ENCODE measurements around the gene AGAP1.

AGAP1 gene

DNA sequence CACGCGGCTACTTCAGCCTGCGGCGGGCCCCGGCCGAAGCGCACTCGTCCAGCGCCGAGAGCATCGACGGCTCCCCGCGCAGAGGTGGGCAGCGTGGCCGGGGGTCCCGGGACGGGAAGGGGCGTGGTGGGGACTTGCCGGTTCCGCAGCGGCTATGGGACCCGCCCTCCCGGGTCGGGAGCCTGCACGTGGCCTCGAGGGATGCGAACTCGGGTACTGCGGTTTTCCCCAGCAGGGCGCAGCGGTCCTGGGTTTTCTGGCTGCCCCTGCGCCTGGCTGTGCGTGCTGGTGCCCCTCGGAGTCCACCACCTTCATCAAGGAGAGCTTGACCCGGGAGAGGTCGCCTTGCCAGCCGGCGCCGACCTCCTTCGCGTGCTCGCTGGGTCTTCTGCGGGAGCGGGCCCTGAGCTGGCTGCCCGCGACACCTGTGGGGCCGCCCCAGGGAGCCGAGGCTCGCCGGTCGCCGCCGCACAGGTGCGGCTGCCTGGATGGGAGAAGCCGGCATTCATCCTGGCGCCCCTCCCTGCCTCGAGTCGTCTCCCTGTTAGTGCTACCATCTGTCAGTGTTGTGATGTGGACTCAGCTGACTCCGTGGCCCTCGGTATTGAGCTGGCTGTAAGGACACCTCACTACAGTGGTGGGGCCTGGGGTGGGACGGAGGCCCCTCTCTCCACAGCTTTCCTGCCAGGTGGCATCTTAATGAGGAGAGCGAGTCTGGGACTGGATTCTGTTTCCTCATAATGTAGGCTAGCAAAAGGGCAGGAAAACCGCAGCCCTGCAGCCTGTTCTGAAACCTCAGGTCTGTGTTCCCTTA, 177.3 kb downstream of the AGAP1 start:
- no peak for DNase-seq

DNA sequence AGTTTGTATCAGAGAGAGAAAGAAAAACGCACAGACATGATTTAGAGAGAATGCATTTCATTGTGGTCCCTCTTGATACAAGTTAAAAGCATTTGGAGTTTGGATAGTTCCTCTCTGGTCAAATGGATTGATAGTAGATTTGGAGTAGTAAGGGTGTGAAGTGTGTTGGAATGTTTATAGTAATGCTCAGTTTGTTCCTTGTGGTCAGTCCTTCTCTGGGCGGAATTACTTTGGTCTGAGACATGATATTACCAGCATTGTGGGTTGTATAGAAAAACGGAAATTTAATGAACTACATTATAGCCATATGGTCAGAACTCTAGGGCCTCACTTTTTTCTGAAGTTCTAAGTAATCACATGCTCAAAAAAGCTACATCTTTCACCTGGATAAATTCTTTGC, 178.9 kb downstream of the AGAP1 start:
- no peak for DNase-seq

DNA sequence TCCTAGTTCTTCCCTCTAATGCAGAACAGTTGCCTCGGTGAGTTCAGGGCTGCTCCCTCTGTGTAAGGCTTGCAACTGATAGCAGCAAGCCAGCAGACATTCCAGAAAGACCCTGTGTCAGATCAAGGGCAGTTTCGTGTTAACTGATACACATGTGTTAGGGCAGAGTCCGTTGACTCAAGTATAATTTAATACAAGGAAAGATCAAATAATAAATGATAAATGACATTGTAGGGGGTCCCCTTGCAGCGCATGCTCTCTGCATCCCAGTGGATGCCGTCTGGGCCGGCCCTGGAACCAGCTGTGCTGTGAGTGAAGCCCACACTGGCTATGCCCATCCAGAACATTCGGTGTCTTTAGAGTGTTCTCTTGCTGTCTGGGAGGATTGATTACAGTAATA, 180.3 kb downstream of the AGAP1 start:
- no peak for DNase-seq

DNA sequence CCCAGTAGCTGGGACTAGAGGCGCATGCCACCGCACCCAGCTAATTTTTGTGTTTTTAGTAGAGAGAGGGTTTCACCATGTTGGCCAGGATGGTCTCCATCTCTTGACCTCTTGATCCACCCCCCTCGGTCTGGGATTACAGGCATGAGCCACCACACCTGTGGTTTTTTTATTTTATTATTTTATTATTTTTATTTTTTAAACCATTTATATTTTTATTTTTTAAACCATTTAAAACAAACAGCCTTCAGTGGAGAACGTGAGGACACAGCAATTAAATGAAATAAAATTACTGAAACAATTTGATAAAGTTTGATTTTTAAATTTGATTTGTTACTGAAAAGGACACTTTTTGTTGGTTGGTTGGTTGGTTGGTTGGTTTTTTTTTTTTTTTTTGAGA, 181.0 kb downstream of the AGAP1 start:
- no peak for DNase-seq

DNA sequence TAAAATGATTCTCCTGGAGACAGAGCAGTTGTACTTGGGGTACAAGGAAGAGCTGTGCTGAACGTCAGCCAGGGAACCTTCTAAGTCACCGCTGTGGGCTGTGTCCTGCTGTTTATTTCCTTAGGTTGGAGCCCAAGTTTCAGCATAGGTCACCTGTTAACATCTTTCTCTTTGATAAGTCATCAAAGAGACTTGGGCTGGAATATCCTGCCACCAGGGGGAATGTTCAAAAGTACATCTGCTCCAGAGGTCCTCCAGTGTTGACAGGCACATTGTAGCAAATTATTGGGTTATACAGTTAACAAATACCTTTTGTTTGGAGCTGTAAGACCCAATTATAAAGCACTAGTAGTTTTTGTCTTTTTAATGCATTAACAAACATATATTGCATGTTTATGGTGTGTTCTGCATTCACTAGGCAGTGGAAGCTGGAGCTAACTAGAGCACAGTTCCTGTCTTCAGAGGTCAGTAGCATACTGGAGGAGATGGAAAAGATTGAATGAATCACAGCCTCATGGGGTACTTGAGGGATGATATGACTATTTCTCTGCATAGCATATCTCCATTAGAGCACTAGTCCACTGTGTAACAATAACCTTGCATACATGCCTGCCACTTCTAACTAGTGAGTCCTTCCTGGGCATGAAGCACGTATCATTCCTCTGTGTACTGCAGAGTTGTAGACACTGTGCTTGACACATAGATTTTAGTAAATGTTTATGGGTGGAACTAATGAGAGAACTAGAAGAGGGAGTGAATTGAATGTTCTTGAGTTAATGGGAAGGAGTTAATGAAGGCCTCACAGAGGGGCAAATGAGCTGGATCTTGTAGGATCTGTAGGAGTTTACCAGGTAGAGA, 182.1 kb downstream of the AGAP1 start:
- no peak for DNase-seq

DNA sequence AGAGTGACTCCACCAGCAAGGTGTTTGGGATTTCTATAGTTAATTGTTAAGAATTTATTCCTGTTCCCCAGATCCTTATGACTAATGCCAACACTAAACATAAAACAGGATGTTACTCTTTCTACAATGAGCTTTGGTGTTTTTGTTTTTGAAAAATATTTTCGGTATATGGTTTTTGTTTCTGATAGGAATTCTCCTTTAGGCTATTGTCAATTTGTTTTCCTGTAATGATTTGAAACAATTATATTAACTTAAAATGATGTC, 182.6 kb downstream of the AGAP1 start:
- no peak for DNase-seq

DNA sequence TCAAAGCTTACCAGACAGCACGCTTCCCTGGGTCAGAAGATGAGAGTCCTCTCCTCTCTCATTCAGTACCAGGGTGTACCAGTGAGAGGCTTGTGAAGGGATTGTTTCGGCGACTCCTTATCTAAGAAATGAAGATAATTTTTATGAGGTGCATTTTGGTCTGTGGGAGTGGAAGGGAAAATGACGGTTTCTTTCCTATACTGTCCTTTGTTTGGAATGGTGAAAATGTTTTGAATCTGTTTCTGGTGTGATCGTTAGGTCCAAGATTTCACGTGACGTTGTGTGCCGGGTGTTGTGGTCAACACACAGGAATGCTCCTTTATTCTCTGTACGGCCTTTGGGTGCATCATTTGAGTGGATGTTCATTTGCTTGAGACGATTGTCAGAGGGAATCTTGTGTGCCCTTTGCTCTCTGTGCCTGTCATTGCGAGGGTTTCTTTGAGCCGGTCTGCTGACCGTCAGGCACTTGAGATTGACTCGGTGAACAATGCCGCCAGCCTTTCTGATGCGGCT, 183.5 kb downstream of the AGAP1 start:
- DNase-seq, result no peak

DNA sequence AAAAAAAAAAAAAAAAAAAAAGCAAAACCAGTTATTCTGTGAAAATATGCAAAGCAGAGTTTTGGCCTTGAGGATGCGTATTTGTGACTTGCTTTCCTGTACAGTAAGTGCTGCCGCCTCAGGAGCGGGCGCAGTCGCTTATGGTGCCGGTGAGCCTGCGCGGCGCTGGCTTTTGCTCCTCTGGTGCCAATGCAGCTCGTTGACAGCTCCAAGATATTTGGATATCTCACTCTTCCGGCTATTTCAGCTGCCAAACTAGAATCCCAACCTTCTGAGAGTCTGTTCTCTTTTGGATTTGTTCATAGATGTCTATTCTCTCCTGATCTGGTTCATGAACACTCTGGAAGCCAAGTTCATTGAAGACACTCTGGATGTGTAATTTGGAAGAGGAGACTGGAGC, 184.1 kb downstream of the AGAP1 start:
- DNase-seq, result no peak

DNA sequence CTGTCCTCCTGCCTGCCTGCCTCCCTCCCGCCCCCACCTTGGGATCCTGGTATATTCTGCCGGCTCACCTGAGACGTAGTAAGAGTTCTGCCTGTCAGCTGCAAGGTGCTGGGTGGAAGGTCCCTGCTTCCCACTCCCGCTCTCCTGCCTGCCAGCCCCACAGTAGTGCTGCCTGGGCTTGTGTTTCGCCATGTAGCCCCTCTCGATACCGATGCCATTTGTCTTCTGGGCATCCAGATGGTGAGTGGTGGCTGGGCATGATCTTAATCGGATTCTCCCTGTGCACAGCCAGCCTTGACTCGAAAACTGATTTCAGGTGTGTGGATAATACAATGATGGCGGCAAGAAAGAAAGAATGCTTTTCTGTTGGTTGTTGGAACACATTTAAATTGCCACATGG, 184.9 kb downstream of the AGAP1 start:
- DNase-seq, result no peak

DNA sequence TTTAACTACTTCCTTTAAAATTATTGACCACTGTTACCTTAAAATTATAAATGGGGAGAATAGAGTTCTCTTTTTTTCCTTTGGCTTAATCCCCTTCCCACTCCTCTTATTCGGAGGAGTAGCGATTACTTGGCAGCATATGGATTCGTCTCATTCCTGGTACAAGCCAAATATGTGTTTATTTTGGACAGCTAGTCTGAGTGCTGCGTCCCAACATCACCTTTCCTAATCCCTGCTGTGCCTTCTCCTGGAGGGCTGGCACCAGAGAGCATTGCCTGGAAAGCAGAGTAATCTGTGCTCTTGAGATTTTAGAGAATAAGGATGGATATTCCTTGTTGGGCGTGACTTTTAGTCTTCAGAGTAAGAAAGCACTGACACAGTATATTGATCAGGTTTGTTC, 185.6 kb downstream of the AGAP1 start:
- no peak for DNase-seq

DNA sequence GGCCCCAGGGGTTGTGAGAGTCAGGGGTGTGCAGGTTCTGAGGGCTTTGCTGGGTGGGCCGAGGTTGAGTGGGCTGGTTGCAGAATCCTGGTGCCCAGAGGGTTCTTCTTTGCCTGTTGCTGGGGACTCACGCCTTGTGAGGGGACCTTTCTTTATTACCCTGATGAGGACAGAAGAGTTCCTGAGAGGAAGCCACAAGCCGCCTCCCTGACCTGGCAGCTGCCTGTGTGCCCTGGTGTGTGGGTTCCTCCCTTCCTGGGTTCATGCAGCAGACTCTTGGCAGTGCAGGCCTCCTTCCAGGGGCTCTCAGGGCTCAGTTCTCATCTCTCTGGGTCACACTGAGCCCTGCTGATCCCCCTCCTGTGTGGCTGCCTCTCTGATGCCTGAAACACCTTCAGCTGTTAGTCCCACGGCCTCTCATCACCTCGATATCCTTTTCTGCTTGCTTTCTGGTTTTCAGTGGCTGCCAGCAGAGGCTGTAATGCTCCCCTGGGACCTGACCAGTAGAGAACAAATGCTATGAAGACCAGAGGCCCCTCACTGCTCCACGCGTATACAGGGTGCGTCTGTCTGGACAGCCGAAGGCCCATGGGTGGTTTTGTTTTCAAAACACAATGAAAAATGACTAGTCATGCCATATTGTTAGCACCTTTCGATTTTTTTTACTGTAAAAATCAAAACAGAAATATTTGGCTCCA, 191.3 kb downstream of the AGAP1 start:
- DNase-seq, result no peak

DNA sequence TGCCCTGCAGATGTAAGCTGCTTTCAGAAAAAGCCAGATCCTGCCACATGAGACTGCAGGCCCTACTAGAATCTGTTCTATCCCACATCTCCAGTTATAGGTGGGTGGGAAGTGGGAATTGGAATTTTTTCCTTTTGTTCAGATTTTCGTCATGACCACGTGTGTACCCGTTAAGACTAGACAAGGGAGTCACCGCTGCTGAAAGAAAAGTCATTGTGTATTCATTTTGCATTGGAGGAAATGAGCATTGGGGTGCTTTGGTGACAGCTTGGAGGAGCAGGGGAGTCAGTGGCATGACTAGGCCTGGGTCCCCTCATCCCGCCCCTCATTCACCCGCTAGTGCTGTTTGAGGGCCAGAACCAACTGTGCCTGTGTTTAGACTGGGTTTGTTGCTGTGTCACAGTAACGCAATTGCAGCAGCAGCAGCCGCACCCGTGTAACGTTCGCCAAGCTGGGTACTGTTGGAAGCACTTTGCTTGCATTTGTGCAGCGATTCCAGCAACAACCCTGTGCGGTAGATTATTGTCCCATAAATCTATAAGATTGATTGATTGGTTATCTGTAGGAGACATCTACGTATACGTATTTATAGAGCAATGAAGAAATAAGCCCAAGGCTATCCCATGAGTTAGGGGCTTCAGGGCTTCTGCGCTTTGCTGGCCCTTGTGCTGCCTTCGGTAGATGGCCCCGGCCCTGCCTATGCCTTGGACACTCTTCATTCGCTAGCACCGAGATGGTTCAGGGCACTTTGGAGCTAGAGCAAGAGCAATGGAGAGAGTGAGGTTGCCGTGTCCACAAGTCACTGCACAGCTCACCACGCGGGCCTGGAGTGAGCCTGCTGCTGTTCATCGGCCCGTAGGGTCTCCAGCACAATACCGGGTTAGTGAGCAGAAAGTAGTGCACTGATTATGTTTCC, 194.9 kb downstream of the AGAP1 start:
- no peak for DNase-seq

DNA sequence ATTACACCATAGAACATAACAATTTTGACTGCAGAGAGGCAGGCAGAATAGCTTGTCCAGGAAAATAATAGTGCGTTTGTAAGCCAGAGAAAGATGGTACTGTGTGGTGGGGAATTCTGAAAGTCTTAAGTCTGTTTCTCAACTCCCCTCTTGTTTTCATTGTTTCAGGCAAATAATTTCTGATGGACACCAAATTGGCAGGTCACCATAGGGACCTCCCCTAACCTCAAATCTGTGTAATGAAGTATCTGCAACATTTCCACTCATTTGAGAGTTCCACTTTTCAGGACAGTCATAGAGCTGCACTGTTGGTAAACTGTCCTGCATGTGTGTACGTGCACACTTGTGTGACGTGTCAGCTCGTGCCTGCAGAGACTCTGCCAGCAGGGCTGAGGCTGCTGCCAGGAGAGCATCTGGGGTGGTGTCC, 195.6 kb downstream of the AGAP1 start:
- no peak for DNase-seq

DNA sequence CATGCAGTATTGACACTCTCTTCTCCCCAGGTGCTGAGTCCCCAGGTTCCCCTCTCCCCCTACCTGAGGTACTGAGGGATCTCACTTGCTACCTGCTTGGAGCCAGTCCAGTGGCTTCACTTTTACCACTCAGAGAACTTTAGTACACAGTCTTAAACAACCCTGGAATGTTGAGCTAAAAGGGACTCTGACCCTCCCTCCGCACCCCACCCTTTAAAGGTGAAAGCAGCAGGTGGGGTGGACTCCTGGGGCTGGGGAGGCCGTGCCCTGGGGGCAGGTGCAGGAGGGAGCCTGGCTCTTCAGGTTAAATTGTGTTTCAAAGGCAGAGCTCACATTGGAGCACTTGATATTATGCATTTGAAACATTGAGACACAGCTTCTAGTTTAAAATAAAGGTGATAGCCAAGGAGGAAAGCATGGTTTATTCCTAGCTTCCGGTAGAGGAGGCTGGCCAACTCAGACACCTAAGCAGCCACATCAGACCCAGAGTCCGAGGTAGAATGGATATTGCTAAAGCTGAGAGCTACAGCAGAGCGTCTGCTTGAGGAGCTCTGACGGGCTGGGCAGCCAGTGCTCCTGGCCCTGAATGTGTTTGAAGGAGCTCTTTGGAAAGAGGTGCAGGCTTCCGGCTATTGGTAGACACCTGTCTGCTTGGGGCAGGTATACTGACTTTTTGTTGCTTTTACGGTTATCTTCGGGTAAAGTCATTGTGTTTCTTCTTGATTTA, 196.4 kb downstream of the AGAP1 start:
- no peak for DNase-seq

DNA sequence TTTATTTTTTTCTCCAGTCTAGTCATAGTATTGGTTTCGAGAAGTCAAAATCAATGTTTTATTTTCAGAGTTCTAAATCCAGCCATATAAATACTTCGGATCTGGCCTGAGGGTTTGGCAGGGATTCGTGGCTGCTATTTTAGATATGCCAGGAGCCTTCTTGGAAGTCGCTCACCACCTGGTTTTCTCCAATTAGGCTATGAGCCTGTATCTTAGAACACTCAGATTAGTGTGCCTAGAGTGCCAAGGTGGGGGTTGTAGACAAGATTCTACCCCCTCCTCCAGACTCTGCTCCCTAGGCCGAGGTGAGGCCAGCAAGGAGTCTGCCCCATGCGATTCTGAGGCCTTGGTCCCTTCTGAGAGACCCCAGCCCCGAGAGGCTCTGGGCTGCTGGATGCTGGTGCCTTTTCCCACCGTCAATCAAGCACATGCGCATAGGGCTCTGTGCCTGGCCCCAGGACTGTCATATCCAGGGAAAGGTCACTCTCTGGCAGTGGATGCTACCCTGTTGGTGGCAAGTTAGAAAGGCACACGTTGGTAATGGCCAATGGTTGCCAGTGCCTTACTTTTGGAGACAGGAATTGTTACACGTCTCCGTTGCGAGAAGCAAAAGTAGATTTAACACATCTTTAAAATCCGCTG, 197.1 kb downstream of the AGAP1 start:
- no peak for DNase-seq

DNA sequence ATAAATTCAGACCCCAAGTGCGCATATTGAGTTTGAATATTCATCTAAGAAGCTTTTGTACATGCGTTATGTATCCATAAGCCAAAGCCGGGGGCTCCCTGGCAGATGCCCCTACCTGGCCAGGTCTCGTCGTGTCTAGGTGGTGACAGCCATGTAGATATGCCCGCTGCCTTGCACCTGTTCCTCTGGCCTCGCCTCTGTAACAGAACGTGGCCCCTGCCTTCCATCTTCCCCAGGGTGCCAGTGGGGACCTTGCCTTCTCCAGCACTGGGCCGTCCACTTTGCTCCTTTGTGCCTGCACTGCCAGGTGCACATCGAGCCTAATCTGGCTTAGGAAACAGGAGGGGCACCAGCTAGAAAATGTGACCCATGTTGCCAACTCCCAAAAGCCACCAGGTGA, 198.2 kb downstream of the AGAP1 start:
- DNase-seq, result no peak

DNA sequence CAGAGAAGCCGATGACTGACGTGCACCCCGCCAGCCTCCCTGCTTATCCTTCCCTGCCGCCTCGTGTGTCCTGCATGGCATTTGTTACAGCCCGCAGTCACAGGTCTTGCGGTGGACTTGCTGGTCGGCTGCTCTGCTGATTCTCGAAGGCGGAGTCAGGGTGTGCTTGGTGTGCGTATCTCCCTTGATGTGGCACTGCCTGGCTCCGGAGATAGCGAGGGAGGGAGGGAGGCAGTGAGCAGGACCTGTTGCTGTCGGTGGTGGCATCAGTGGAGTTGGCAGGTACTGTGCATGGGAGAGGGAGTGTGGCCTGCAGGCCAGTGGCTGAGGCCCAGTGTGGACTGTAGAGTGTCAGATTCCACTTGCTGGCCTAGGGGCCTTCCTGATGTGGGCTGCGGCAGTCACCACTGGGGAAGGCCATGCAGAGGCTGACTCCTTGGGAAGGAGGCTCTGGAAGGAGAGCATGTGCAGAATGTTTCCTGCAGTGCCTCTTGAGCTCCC, 198.9 kb downstream of the AGAP1 start:
- no peak for DNase-seq

DNA sequence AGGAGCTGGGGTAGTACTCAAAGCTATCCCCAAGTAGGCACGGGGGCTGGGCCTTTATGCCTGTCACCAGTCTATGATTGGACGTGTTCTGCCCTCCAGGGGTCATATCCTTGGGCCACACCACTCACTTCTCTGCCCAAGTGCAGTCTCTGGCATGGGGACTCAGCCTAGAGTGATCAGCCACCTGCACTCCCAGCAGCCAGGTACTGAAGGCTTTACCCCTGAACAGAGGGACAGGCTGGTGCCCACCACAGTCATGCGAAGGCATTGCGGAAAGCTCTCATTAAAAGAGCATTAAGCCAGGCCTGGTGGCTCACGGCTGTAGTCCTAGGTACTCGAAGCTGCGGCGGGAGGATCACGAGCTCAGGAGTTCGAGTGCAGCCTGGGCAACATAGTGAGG, 199.4 kb downstream of the AGAP1 start:
- DNase-seq, result no peak

DNA sequence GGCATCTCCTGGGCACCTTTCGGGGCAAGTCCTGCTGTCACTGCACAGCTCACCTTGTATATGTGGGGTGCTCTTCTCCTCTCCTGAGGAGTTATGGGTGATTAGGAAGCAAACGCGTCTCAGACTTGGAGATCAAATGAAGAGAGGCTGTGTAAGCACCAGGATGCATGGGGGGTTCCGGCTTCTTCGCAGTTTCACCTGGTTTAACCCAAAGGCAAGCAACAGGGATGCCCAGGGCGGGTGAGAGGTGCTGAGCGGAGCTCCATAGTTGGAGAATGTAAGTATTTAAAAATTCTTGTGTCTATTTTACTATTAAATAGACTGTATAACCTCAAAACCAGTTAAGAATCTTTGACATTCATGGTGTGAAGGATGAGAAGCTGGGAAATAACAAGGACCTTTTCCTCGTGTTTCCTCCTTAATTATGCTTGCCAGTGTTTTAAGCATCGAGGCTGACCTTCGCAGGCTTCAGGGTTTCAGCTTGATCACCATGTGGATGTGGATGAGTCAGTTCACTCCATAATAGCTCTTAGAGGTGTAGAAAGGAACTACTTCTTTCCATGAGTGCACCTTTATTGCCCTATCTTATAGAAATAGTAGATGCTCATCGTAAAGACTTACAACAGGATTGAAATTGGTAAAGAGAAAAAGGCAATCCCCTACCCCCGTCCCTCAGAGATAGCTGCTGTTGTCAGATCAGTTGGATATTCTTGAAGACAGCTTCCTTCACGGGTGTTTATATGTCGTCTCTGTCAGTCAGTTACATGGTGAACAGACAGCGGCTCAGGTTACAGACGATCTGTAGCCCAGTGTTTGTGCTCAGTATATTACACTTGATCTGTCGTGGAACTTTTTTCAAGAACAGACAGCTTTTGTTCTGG, 201.1 kb downstream of the AGAP1 start:
- no peak for DNase-seq

DNA sequence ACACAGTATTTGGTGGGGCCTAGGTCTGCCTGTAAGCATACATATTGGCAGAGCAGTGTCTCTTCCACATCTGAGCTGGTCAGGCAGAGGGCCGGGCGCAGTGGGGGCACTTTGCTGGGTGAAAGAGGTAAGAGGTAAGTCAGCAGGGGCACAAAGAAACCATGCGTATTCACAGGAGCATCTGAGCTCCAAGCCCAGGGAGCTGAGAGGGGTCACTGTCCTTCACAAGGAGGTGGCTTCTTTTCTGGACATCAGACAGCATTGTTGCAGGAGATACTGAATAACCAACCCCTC, 201.7 kb downstream of the AGAP1 start:
- DNase-seq, result no peak

Data from stimulated activated naive CD4-positive, alpha-beta T cell (primary cell).